GM21825 (cell line): ENCODE results near the gene EPN3.

Experiments
- ATAC-seq: cut with Tn5 transposase; IDR thresholded peaks from one replicate; pipeline ENCODE4 v1.9.1; 2021; ENCODE audit warnings: mild to moderate bottlenecking, moderate library complexity; ENCODE audit not compliant: unreplicated experiment

Gene EPN3

DNA sequence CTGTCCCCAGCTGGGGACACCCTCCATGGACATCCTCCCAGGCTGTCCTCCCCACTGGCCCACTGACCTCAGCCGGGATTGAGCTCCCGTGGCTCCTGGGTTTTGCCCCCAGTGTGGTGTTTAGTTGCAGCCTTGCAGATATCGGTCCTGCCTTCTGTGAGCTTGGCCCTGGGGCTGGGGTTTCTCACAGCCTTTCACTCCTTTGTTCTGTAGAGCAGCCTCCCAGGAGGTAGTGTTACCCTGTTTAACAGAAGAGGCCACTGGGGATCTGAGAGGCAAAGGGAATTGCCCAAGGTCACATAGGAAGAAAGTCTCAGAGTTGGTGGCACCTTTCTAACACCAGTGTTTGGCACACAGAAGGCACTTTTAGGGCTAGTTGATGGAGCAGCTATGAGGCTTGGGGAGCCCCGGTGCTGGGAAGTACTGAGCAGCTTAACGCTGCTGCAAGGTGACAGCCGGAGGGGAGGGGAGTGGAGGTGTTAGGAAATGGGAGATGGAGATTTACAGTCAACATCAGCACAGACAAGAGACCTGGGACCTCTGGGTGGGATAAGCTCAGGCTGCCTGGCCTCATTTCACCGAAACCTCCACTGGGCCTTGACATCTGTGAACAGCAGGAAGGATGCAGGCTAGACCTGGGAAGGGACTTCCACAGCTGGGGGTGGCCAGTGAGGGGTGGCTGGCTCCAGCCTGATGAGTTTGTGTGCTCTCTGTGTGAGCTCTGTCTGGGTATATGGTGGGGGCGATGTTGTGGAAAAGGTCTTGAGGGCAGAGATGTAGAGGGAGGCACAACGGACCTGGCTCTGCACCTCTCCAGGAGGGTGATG lies 54.1 kb downstream of the EPN3 start:
- ATAC-seq, result no peak

- ATAC-seq, result no peak
These were observed 55.0 kb downstream of the EPN3 start for GRCh38 chr17:50587571-50587970.

DNA sequence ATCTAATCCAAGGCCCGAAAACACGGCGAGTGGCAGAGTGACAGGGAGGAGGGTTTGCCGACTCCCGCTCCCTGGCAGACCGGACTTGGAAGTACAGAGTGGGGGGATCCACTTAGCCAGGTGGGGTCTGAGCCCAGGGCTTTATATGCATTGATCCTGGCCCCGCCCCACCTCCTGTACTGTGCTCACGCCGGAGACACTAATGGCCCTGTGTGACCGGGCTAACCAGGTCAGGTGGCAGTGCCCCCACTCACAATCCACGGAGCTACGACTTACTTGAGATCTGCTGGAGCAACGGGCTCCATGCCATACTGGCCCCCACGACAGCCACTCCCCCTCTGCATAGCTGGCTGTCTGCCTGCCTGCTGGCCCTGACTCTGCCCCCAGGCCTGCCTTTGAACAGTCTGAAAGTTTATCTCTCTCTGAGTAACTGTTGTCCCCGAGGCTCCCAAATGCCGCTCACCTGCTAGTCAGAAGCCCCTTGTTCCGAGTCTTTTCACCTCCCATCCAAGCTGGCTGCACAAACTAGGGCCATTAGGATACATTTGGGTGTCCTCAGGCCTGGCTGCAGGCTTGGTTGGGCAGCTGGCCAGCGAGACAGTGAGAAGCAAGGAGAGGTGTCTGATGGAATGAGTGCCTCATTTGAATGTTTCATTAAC lies 56.0 kb downstream of the EPN3 start:
- no peak for ATAC-seq

- ATAC-seq, result no peak
These were observed 56.7 kb downstream of the EPN3 start for GRCh38 chr17:50589095-50589705.

DNA sequence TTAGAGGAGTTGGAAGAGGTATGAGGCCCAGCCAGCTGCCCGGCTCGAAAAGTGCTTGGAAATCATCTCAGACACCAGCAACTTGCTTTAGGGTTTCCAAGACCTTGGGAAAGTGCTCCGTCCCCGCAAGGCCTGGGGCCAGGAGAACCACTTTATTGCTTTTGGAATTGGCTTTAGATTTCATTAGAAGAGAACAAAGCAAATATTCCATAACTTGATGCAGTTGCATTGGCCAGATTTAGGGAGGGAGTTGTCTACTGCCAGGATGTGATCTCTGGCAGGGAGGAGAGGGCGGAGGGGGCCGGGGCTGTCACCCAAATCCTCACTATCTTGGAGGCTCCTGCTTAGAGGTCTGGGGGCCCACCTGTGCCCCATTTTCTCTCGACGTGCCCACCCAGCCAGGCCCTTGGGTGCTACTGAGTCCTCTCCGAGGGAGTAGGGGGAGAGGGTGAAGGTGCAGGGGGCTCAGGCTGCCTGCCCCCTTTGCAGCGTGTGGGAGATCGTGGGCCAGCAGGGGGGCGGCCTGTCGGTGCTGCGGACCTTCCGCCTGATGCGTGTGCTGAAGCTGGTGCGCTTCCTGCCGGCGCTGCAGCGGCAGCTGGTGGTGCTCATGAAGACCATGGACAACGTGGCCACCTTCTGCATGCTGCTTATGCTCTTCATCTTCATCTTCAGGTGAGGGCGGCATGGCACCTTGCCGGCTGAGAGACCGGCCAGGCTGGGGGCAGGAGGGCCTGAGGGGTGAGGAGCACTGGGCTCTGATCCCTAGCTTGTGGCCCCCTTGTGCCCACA lies 58.6 kb downstream of the EPN3 start:
- no peak for ATAC-seq

DNA sequence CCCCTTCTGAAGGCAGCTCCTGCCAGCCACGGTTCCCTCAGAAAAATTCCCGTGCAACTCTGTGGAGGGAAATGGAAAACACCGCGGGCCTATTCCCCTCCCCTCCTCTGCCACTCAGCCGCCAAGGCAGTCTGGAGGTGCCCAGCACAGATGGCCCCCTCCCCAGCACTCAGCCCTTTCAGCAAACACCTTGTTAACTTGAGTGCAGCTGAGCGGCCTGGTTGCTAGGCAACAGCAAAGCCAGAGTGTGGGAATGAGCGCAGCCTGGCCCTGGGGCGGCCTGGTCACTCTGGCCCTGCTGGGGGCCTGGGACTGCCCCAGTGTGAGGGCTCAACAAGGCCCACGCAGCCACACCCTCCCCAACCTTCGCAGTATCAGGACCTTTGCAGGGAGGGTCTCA lies 60.8 kb downstream of the EPN3 start:
- no peak for ATAC-seq
